HepG2 (cell line): ENCODE results near the gene PRKCI. TPM values are rescaled to one million over a fixed set of nuclear protein-coding genes. Genes with fewer than 3 reads are reported as not detected.

Experiments used
- ETV5 ChIP-seq: IDR thresholded peaks from 2 replicates; pipeline ENCODE4 v1.6.1; 2018; ENCODE audit warnings: missing biosample characterization, missing genetic modification reagents, inconsistent platforms, borderline replicate concordance
- HMG20A ChIP-seq: IDR thresholded peaks from 2 replicates; pipeline ENCODE4 v1.6.1; 2016; ENCODE audit warnings: borderline replicate concordance
- ISL2 ChIP-seq: sonication (generic); formaldehyde crosslinking; IDR thresholded peaks from 2 replicates; pipeline ENCODE4 v1.5.0; 2020; ENCODE audit warnings: missing genetic modification reagents
- JUND ChIP-seq: sonication (generic); formaldehyde crosslinking; IDR thresholded peaks from 2 replicates; pipeline ENCODE4 v1.8.0; 2022; ENCODE audit warnings: mild to moderate bottlenecking, missing genetic modification reagents
- NCOA1 ChIP-seq: sonication (generic); formaldehyde crosslinking; IDR thresholded peaks from 2 replicates; pipeline ENCODE4 v1.9.0; 2021; ENCODE audit warnings: missing genetic modification reagents
- NR2F1 ChIP-seq, 2 experiments: fragments of 450-650 bp in 1 of 2; formaldehyde crosslinking in 1 of 2; IDR thresholded peaks; 2 replicates each; pipeline versions ENCODE4 v1.5.0 to v1.6.1; 2016 to 2020; ENCODE audit warnings: mild to moderate bottlenecking in 1 of 2, missing compliant biosample characterization in 1 of 2, missing genetic modification reagents in 1 of 2, moderate library complexity in 1 of 2
- PPARG ChIP-seq: conservative IDR thresholded peaks from 2 replicates; pipeline ENCODE4 v1.6.1; 2016; ENCODE audit warnings: missing biosample characterization, missing genetic modification reagents
- PRMT3 ChIP-seq: sonication (generic); formaldehyde crosslinking; IDR thresholded peaks from 2 replicates; pipeline ENCODE4 v1.8.1; 2022; ENCODE audit warnings: low read depth, mild to moderate bottlenecking, moderate library complexity, missing genetic modification reagents, borderline replicate concordance
- SP4 ChIP-seq: sonication (generic); formaldehyde crosslinking; IDR thresholded peaks from 2 replicates; pipeline ENCODE4 v1.8.1; 2023; ENCODE audit warnings: mild to moderate bottlenecking, missing genetic modification reagents
- ZBTB33 ChIP-seq: sonication (generic); formaldehyde crosslinking; IDR thresholded peaks from 2 replicates; pipeline ENCODE4 v1.4.0; 2020; ENCODE audit warnings: missing genetic modification reagents
- ZBTB39 ChIP-seq: sonication (generic); formaldehyde crosslinking; IDR thresholded peaks from 2 replicates; pipeline ENCODE4 v1.5.0; 2020; ENCODE audit warnings: missing genetic modification reagents
- ZEB1 ChIP-seq: IDR thresholded peaks from 2 replicates; pipeline ENCODE4 v1.6.1; 2012; ENCODE audit warnings: mild to moderate bottlenecking, low read depth, inconsistent platforms; ENCODE audit not compliant: insufficient replicate concordance
- ZNF142 ChIP-seq: sonication (generic); formaldehyde crosslinking; IDR thresholded peaks from 2 replicates; pipeline ENCODE4 v1.4.0; 2020; ENCODE audit warnings: missing genetic modification reagents
- ZNF251 ChIP-seq: sonication (generic); formaldehyde crosslinking; IDR thresholded peaks from 2 replicates; pipeline ENCODE4 v1.9.0; 2021; ENCODE audit warnings: mild to moderate bottlenecking, missing genetic modification reagents
- ZNF326 ChIP-seq: sonication (generic); formaldehyde crosslinking; IDR thresholded peaks from 2 replicates; pipeline ENCODE4 v1.4.0; 2020; ENCODE audit warnings: missing genetic modification reagents, borderline replicate concordance
- ZNF431 ChIP-seq: sonication (generic); formaldehyde crosslinking; IDR thresholded peaks from 2 replicates; pipeline ENCODE4 v1.9.0; 2022; ENCODE audit warnings: missing genetic modification reagents, low read depth, mild to moderate bottlenecking, borderline replicate concordance
- ZNF550 ChIP-seq: sonication (generic); formaldehyde crosslinking; IDR thresholded peaks from 2 replicates; pipeline ENCODE4 v1.4.0; 2020; ENCODE audit warnings: mild to moderate bottlenecking, missing genetic modification reagents, borderline replicate concordance
- ZNF576 ChIP-seq: sonication (generic); formaldehyde crosslinking; IDR thresholded peaks from 2 replicates; pipeline ENCODE4 v1.4.0; 2020; ENCODE audit warnings: mild to moderate bottlenecking, missing genetic modification reagents
- ZSCAN5A ChIP-seq: sonication (generic); formaldehyde crosslinking; IDR thresholded peaks from 2 replicates; pipeline ENCODE4 v1.8.0; 2022; ENCODE audit warnings: mild to moderate bottlenecking, missing genetic modification reagents, borderline replicate concordance
- polyA plus RNA-seq, 8 experiments: library from polyadenylated mRNA; depleted of rRNA in 3 of 8; stranded (reverse) in 7 of 8; unstranded in 1 of 8; fragments of >200 nt; fragmentation: Illumina TruSeq in 4 of 8; extraction: Trizol in 4 of 8; gene quantifications; 2 replicates each; pipeline versions ENCODE4 v1.2.1 to v1.2.3, GENCODE V29; 2011 to 2016; ENCODE audit warnings: low read depth in 4 of 8, missing spikeins in 1 of 8, mixed read lengths in 1 of 8; ENCODE audit not compliant: insufficient read depth in 1 of 8
- total RNA-seq, 5 experiments: library from RNA; depleted of rRNA; stranded (reverse); fragments of >200 nt; fragmentation: Illumina TruSeq; extraction: Trizol; gene quantifications; 2 replicates each; pipeline ENCODE4 v1.2.3, GENCODE V29; 2016; ENCODE audit warnings: low read depth in 1 of 5

The PRKCI gene
- total and polyA plus RNA-seq, 2 of the 13 experiments (the other 11 are each of a cell fraction or from before 2014, with no cell fraction given) = 17.2 to 30.4 TPM

- peak; percentile 75 for TF ChIP-seq ISL2 (CRISPR knock-in tag)
- TF ChIP-seq ZBTB33 (CRISPR knock-in tag) = peak; percentile 53; the same call in 1 of the 2 replicates
- no peak for TF ChIP-seq ZBTB39 (CRISPR knock-in tag)
- TF ChIP-seq ETV5 (CRISPR knock-in tag) = peak; percentile 91
- TF ChIP-seq ZNF326 = no peak
- TF ChIP-seq ZNF251 (CRISPR knock-in tag) = no peak
- TF ChIP-seq ZNF431 = peak; percentile 79; the same call in 1 of the 2 replicates
- TF ChIP-seq ZSCAN5A (CRISPR knock-in tag) = peak; percentile 61; the same call in 1 of the 2 replicates
- no peak for TF ChIP-seq PRMT3
- no peak for TF ChIP-seq ZNF142 (CRISPR knock-in tag)
- TF ChIP-seq ZEB1 = peak; percentile 68
- TF ChIP-seq PPARG = peak; percentile 92
- TF ChIP-seq ZNF576 (CRISPR knock-in tag) = no peak
- no peak for TF ChIP-seq ZNF550
- no peak for TF ChIP-seq SP4
- peak; percentile 93 for TF ChIP-seq HMG20A (CRISPR knock-in tag)
- TF ChIP-seq NCOA1 = no peak
- peak; percentile 56 to 64; a peak in 2 of 4 replicates for TF ChIP-seq NR2F1 (CRISPR knock-in tag; IDR thresholded peaks at IDR 0.05)
- TF ChIP-seq JUND = peak; percentile 53; the same call in 1 of the 2 replicates
Measured at GRCh38 chr3:170331143-170331542, 108.9 kb downstream of the PRKCI start (continued).
